Ascending aorta (tissue), 2 donors: ENCODE data around the gene EHBP1. TPM values are rescaled to one million over a fixed set of nuclear protein-coding genes. Genes with fewer than 3 reads are reported as not detected.

ENCODE experiments used
- DNase-seq, 2 donors: peaks; one replicate each; pipeline ENCODE4 v3.0.0-alpha.2; 2019; ENCODE audit warnings: low spot score in 2 of 2
- H3K27ac ChIP-seq, 2 donors: fragments of 200-600 bp; sonication (generic); one replicate each; pipeline ENCODE4 v1.5.1; 2016 to 2017; ENCODE audit warnings: mild to moderate bottlenecking in 1 of 2
- H3K27me3 ChIP-seq: fragments of 200-600 bp; sonication (generic); one replicate; pipeline ENCODE4 v1.5.1; 2017
- H3K36me3 ChIP-seq, 2 donors: fragments of 200-600 bp; sonication (generic); one replicate each; pipeline ENCODE4 v1.5.1; 2016
- H3K4me1 ChIP-seq, 2 donors: fragments of 200-600 bp; sonication (generic); one replicate each; pipeline ENCODE4 v1.5.1; 2016 to 2017; ENCODE audit warnings: mild to moderate bottlenecking in 1 of 2
- H3K4me3 ChIP-seq, 2 donors: fragments of 200-600 bp; sonication (generic); one replicate each; pipeline ENCODE4 v1.5.1; 2016 to 2017; ENCODE audit warnings: mild to moderate bottlenecking in 1 of 2
- H3K9me3 ChIP-seq, 2 donors: fragments of 200-600 bp; sonication (generic); one replicate each; pipeline ENCODE4 v1.5.1; 2016
- intact Hi-C: fragments of 100-400 bp; cut with DNase I; formaldehyde crosslinking; loops from one replicate; pipeline ENCODE4 v1.15.1; 2023
- total RNA-seq: library from RNA; depleted of rRNA; stranded (reverse); fragments of >200 nt; gene quantifications from one replicate; pipeline ENCODE4 v1.1.0, GENCODE V29; 2016
- TF ChIP-seq, protein P1 (sequence below), 3 experiments: fragments of 200-600 bp in 2 of 3; fragments of 450-650 bp in 1 of 3; sonication (generic) in 2 of 3; IDR thresholded peaks; one replicate each; pipeline ENCODE4 v1.5.1; 2016 to 2019; ENCODE audit warnings: antibody characterized with exemption in 3 of 3, mild to moderate bottlenecking in 1 of 3, moderate library complexity in 1 of 3

EHBP1 gene
- total RNA-seq, 1 donor from 2014 or later, result 19.9 TPM

DNA sequence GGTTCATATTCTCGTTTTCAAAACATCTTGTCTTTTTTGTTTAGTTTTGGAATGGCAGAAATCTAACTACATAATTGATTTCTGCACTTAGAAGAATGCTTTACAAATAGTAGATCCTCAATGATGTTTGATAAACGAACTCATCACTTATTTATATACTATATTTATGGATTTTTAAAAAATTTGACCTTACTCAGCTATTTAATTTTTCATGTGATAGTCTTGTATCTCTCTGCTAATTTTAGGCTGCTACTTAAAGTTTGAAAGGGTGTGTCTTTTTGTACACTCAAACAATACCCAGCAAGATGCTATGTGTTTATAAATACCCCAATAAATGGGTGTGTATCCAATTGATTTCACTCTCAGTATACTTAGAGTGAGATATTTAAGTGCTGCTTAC, 86.9 kb downstream of the EHBP1 start:
- Histone ChIP-seq H3K9me3 (no peaks in the 10 kb centered on the region), H3K27ac (no peak overlapping the region), H3K36me3 (no peaks in the 10 kb centered on the region), H3K4me1 (peaks cover 0 to 2% of the 10 kb centered on the region in 2 donors), H3K4me3 (no peak overlapping the region), H3K27me3 (no peaks in the 10 kb centered on the region)
- intact Hi-C loops, result no loop called here
- TF ChIP-seq, protein P1, sequence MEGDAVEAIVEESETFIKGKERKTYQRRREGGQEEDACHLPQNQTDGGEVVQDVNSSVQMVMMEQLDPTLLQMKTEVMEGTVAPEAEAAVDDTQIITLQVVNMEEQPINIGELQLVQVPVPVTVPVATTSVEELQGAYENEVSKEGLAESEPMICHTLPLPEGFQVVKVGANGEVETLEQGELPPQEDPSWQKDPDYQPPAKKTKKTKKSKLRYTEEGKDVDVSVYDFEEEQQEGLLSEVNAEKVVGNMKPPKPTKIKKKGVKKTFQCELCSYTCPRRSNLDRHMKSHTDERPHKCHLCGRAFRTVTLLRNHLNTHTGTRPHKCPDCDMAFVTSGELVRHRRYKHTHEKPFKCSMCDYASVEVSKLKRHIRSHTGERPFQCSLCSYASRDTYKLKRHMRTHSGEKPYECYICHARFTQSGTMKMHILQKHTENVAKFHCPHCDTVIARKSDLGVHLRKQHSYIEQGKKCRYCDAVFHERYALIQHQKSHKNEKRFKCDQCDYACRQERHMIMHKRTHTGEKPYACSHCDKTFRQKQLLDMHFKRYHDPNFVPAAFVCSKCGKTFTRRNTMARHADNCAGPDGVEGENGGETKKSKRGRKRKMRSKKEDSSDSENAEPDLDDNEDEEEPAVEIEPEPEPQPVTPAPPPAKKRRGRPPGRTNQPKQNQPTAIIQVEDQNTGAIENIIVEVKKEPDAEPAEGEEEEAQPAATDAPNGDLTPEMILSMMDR (IDR thresholded peaks at IDR 0.05), result no peak
- no peak for DNase-seq

DNA sequence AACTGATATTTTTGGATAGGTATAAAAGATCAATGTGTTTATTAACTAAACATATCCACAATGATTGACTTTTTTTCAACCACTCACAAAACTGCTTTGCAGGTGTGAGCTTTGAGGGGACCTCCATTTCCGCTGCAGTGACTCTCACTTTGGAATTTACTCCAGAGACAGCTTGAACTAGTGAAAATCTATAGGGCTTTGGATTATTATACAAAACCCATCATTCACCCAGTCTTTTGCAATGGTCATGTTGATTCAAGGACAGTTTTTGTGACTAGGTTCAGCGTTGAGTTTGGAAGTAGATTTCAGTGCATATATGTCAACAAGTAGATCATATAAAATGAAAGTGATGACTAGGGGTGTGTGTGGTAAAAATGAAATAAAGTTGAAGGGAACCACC, 87.7 kb downstream of the EHBP1 start:
- H3K36me3 ChIP-seq, result no peaks in the 10 kb centered on the region
- no peak overlapping the region for H3K4me3 ChIP-seq
- H3K27ac ChIP-seq, result no peak overlapping the region
- intact Hi-C loops, result no loop called here
- no peaks in the 10 kb centered on the region for H3K9me3 ChIP-seq
- DNase-seq, result no peak
- H3K27me3 ChIP-seq, result no peaks in the 10 kb centered on the region
- TF ChIP-seq, protein P1 (IDR thresholded peaks at IDR 0.05), result no peak
- peaks cover 0 to 2% of the 10 kb centered on the region in 2 donors for H3K4me1 ChIP-seq

DNA sequence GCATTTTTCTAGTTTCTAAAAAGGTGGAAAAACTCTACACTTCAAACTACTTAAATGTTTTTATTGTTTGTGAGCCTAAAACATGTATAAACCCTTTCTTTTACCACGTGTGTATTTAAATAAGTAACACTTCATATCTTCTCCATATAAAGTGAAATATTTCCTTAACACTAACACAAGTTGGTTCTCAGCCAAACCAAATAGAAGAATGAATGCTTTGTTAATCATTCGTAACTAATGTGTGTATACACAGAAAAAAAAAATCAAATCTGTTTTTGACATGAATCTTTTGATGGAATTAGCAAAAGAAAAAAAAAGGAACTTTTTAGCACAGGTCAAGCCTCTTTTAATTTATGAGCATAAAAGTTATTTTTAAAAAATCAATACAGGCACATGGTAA, 89.3 kb downstream of the EHBP1 start:
- H3K27me3 ChIP-seq, result no peaks in the 10 kb centered on the region
- TF ChIP-seq, protein P1 (IDR thresholded peaks at IDR 0.05), result no peak
- H3K9me3 ChIP-seq, result no peaks in the 10 kb centered on the region
- no peak for DNase-seq
- peaks cover 0 to 2% of the 10 kb centered on the region in 2 donors for H3K4me1 ChIP-seq
- H3K36me3 ChIP-seq, result no peaks in the 10 kb centered on the region
- H3K4me3 ChIP-seq, result no peak overlapping the region
- no peak overlapping the region for H3K27ac ChIP-seq
- intact Hi-C loops, result no loop called here

DNA sequence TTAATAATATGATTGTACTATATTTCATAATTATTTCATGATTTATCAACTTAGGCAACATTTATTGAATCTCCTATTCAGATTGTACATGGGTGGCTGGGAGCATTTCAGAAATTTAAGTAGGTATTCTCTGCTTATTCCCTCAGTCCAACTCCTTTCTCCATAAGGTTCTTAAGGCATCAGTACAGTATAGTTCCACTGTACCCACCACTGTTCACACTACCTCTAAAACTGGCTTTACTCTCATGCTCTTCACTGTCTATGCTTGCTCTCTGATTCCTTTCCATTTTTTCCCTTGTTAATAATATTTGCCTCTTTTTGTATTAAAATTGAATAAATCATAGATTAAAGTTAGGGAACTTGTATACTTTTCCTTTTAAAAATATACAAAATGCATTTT, 89.8 kb downstream of the EHBP1 start:
- no peaks in the 10 kb centered on the region for H3K9me3 ChIP-seq
- no peaks in the 10 kb centered on the region for H3K27me3 ChIP-seq
- H3K4me3 ChIP-seq, result no peak overlapping the region
- H3K27ac ChIP-seq, result no peak overlapping the region
- H3K36me3 ChIP-seq, result no peaks in the 10 kb centered on the region
- H3K4me1 ChIP-seq, result peaks cover 0 to 2% of the 10 kb centered on the region in 2 donors
- DNase-seq, result no peak
- TF ChIP-seq, protein P1 (IDR thresholded peaks at IDR 0.05), result no peak
- intact Hi-C loops, result no loop called here

DNA sequence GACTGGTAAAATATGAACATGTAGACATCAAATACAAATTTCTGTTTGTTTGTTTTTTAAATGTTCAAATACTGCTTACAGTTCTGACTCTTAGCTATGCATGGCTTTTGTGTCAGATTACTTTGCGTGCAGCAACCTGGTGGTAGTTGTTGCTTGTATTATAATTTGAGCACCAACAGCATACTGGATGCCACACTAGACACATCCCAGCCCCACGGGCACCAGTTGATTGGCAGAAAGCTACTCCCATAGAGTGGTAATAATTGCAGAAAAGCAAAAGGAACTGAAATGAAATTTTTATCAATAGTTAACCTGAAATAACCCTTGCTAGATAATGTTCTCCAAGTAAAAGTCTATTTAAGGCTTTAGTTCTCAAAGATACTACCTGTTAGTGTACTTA, 91.6 kb downstream of the EHBP1 start:
- intact Hi-C loops, result no loop called here
- TF ChIP-seq, protein P1 (IDR thresholded peaks at IDR 0.05), result no peak
- Histone ChIP-seq H3K27me3 (no peaks in the 10 kb centered on the region), H3K4me1 (peaks cover 0 to 2% of the 10 kb centered on the region in 2 donors), H3K27ac (no peak overlapping the region), H3K36me3 (no peaks in the 10 kb centered on the region), H3K9me3 (no peaks in the 10 kb centered on the region), H3K4me3 (no peak overlapping the region)
- no peak for DNase-seq

DNA sequence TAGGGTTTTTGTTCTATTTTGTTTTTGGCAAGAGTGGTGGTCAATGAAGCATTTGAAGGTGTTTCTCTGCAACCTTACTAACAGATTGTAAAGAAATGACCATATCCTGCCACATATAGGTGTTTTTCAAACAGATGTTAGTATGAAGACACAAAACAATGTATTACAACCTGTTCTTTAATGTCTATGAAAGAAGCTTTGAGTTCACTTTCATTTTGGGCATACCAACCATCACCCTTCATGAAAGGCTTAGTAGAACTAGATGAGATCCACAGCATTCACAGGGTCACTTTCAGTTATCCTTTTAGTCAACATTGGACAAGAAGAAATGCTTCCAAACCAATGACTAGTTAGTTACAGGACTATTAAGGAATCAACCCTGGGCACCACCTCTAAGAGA, 95.1 kb downstream of the EHBP1 start:
- Histone ChIP-seq H3K27me3 (no peaks in the 10 kb centered on the region), H3K9me3 (no peaks in the 10 kb centered on the region), H3K27ac (no peak overlapping the region), H3K36me3 (peaks cover 0 to under 1% of the 10 kb centered on the region in 2 donors), H3K4me1 (no peaks in the 10 kb centered on the region), H3K4me3 (no peak overlapping the region)
- DNase-seq, result no peak
- TF ChIP-seq, protein P1 (IDR thresholded peaks at IDR 0.05), result no peak
- intact Hi-C loops, result no loop called here
